HG02970 (cell line): ENCODE results near the gene SNUPN.
"Not testable (repeated sequence)": the region's sequence is repeated elsewhere in the genome, so short reads cannot be mapped to it uniquely, and the experiment has no call there.

ENCODE experiments used
- ATAC-seq: cut with Tn5 transposase; IDR thresholded peaks from one replicate; pipeline ENCODE4 v1.9.1; 2021; ENCODE audit warnings: mild to moderate bottlenecking, moderate library complexity, moderate number of reproducible peaks; ENCODE audit not compliant: unreplicated experiment, low FRiP score

Gene SNUPN

GRCh38 chr15:75637245-75638009 is 11.9 kb upstream of the SNUPN start:
- ATAC-seq: no peak

- ATAC-seq: no peak
Measured at GRCh38 chr15:75636026-75636425, 10.5 kb upstream of the SNUPN start.

GRCh38 chr15:75633922-75634321 is 8.4 kb upstream of the SNUPN start:
- not testable (repeated sequence) for ATAC-seq

- no peak for ATAC-seq
Measured at GRCh38 chr15:75631935-75632334, 6.4 kb upstream of the SNUPN start.

- ATAC-seq: no peak
Measured at GRCh38 chr15:75622505-75622904, 3.0 kb downstream of the SNUPN start.

- ATAC-seq: no peak
Measured at GRCh38 chr15:75620841-75621391, 4.6 kb downstream of the SNUPN start.

- ATAC-seq: no peak
Measured at GRCh38 chr15:75620058-75620820, 5.3 kb downstream of the SNUPN start.

GRCh38 chr15:75616766-75617165 is 8.8 kb downstream of the SNUPN start:
- no peak for ATAC-seq

- ATAC-seq: no peak
Measured at GRCh38 chr15:75606711-75607699, 18.5 kb downstream of the SNUPN start.

- ATAC-seq: no peak
Measured at GRCh38 chr15:75606026-75606425, 19.5 kb downstream of the SNUPN start.

- no peak for ATAC-seq
Measured at GRCh38 chr15:75599401-75599800, 26.1 kb downstream of the SNUPN start.

- no peak for ATAC-seq
Measured at GRCh38 chr15:75598361-75598760, 27.2 kb downstream of the SNUPN start.

- no peak for ATAC-seq
Measured at GRCh38 chr15:75597667-75598341, 27.7 kb downstream of the SNUPN start.

- no peak for ATAC-seq
Measured at GRCh38 chr15:75596703-75597345, 28.7 kb downstream of the SNUPN start.

- ATAC-seq: no peak
Measured at GRCh38 chr15:75594276-75594675, 31.2 kb downstream of the SNUPN start.

- ATAC-seq: no peak
Measured at GRCh38 chr15:75591655-75592364, 33.7 kb downstream of the SNUPN start.

GRCh38 chr15:75590239-75590638 is 35.3 kb downstream of the SNUPN start:
- no peak for ATAC-seq

- no peak for ATAC-seq
Measured at GRCh38 chr15:75589071-75589470, 36.5 kb downstream of the SNUPN start.

- ATAC-seq: not testable (repeated sequence)
Measured at GRCh38 chr15:75586422-75586821, 39.1 kb downstream of the SNUPN start.
